Heart right ventricle (tissue), 16 donors: ENCODE data around the gene SUV39H2. TPM values are rescaled to one million over a fixed set of nuclear protein-coding genes. Genes with fewer than 3 reads are reported as not detected.

Experiments
- ATAC-seq, 8 donors: fragments of 200-7000 bp; cut with Tn5 transposase; one replicate each; pipeline ENCODE4 v1.9.1; 2020; ENCODE audit warnings: mild to moderate bottlenecking in 8 of 8, moderate library complexity in 8 of 8, moderate number of reproducible peaks in 1 of 8
- DNase-seq, 2 donors: peaks; one replicate each; pipeline ENCODE4 v3.0.0-alpha.2; 2020
- H3K27ac ChIP-seq, 10 donors: fragments of 200-600 bp; sonication (generic) in 2 of 10; one replicate each; pipeline versions ENCODE4 v1.5.0 to v1.8.0; 2020 to 2022; ENCODE audit warnings: mild to moderate bottlenecking in 3 of 10
- H3K27me3 ChIP-seq, 7 donors: fragments of 200-600 bp; one replicate each; pipeline ENCODE4 v1.8.0; 2021 to 2022; ENCODE audit warnings: mild to moderate bottlenecking in 2 of 7
- H3K36me3 ChIP-seq, 9 donors: fragments of 200-600 bp; sonication (generic) in 1 of 9; one replicate each; pipeline versions ENCODE4 v1.5.0 to v1.8.0; 2020 to 2022; ENCODE audit warnings: mild to moderate bottlenecking in 2 of 9
- H3K4me1 ChIP-seq, 9 donors: fragments of 200-600 bp; sonication (generic) in 1 of 9; one replicate each; pipeline versions ENCODE4 v1.5.0 to v1.8.0; 2020 to 2022; ENCODE audit warnings: mild to moderate bottlenecking in 4 of 9
- H3K4me3 ChIP-seq, 10 donors: fragments of 200-600 bp; sonication (generic) in 2 of 10; one replicate each; pipeline versions ENCODE4 v1.5.0 to v1.8.0; 2020 to 2022; ENCODE audit warnings: mild to moderate bottlenecking in 7 of 10, moderate library complexity in 2 of 10
- H3K9me3 ChIP-seq, 11 donors: fragments of 200-600 bp in 10 of 11; sonication (generic) in 2 of 11; one replicate each; pipeline versions ENCODE4 v1.5.0 to v1.8.0; 2013 to 2022; ENCODE audit warnings: mild to moderate bottlenecking in 2 of 11, control low read depth in 1 of 11, moderate library complexity in 1 of 11
- WGBS, 2 donors: extraction: QIAGEN DNeasy Blood & Tissue Kit; methylation state at CpG; one replicate each; pipeline ENCODE4 v1.1.7; 2013; ENCODE audit warnings: inconsistent platforms in 1 of 2; 5-methylcytosine and 5-hydroxymethylcytosine counted together
- intact Hi-C, 10 donors: fragments of 100-400 bp; cut with DNase I; formaldehyde crosslinking; loops; one replicate each; pipeline versions ENCODE4 v1.11.1 to v1.14.2; 2022
- polyA plus RNA-seq, 2 donors: library from polyadenylated mRNA; stranded (reverse); fragments of 200-250 nt; gene quantifications; one replicate each; pipeline ENCODE4 v1.2.3, GENCODE V29; 2013
- total RNA-seq, 10 donors: library from RNA; stranded (reverse); fragmentation: NEBNext Ultra II Directional in 3 of 10; extraction: Animal tissue kit (Norgen Biotek cat#: 25700) in 3 of 10; gene quantifications; one replicate each; pipeline versions ENCODE4 v1.2.1 to v1.2.4, GENCODE V29; 2021 to 2023
- TF ChIP-seq, protein P1 (sequence below), 9 donors: fragments of 200-600 bp; sonication (generic) in 2 of 9; IDR thresholded peaks; one replicate each; pipeline versions ENCODE4 v1.5.0 to v1.8.0; 2021 to 2022; ENCODE audit warnings: antibody characterized with exemption in 9 of 9, mild to moderate bottlenecking in 5 of 9, moderate library complexity in 1 of 9
- donor health status: Arrhythmogenic right ventricular cardiomyopathy.
- donor health status: ischemic (EF 13 %, LVEDD 7.1; RV severe dilation, severe dysfunction).
- donor health status: healthy with polysubstance abuse.
- donor health status: DM: no; HTN: yes; CAD: no.
- donor health status: DM: no; HTN: no; CAD: no.
- donor health status: ischemic (EF 25% LVEDD 6.9; RV normal size, moderate dysfunction).
- donor health status: ischemic (EF 25% LVEDD 5.7; RV mildly dilated, moderate dysfunction).
- donor health status: healthy.
- donor health status: DM: yes; HTN: yes; CAD: no.
- donor health status: Ischemic cardiomyopathy.
- donor health status: ischemic (EF 35%, LVEDD 5.7; RV mildly dilated, moderate dysfunction).
- donor health status: nonischemic (EF 11% LVEDD 7.7; RV severe dilation, severe dysfunction).
- donor health status: DM: yes; HTN: yes; CAD: no.
- donor health status: PGD.
- donor health status: ischemic (EF 29% LVEDD 5.4; RV normal size, mild dysfunction).
- donor health status: nonischemic (EF 23%, LVEDD 6.1; RV moderate dilation, normal function).

SUV39H2 gene
- total and polyA plus RNA-seq, 12 donors = 1.1 to 9.1 (median 7.0) TPM

DNA sequence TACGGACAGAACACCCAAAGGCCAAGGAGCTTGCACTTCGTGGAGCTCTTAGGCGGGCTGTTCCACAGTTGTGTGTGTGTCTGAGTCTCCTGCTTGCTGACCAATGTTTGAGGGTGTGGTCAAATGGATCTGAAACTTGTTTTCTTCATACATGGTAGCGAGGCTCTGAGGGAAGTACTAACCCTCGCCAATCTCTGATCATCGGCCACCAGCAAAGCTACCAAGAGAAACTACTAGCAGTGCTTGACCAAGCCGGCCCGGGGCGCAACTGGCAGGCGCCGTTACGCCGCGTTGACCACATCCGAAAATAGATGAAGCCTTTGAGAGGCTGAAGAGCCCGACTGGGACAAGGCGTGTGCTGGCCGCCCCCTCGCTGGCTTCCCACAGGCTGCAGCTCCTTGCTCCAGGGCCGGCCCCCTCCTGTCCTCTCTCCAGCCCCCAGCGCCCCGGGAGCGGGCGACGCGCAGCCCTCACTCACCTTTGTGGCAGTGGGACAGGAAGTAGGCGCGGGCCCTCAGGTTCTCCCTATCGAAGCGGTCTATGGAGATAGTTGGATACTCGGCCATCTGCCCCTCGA is 74.8 kb downstream of the SUV39H2 start:
- H3K27me3 ChIP-seq = no peaks in the 10 kb centered on the region
- H3K4me3 ChIP-seq = peak overlapping the region; percentile 73 to 97 (median 78)
- peaks cover 0 to 40% (median 18%) of the 10 kb centered on the region in 9 donors for H3K4me1 ChIP-seq
- 0% methylated on average over 32 of the region's 32 CpGs for WGBS, 2 donors
- H3K36me3 ChIP-seq = peaks cover 0 to 12% (median 0%) of the 10 kb centered on the region in 9 donors
- intact Hi-C loops = loop anchor here in 7 of 10 donors (5.0 to 10.0 kb wide), 6 partner anchors 69 to 1609 kb away; partner anchors contain the start of genes RPP38 (in 4 of the 7), ACBD7 (in 1 of the 7), FAM171A1 (in 1 of the 7) and SEPHS1 (in 1 of the 7)
- H3K9me3 ChIP-seq = no peaks in the 10 kb centered on the region
- peak in 1 of 2 donors; percentile 37 for DNase-seq
- peak; percentile 54 to 84 (median 70) for ATAC-seq
- TF ChIP-seq, protein P1, sequence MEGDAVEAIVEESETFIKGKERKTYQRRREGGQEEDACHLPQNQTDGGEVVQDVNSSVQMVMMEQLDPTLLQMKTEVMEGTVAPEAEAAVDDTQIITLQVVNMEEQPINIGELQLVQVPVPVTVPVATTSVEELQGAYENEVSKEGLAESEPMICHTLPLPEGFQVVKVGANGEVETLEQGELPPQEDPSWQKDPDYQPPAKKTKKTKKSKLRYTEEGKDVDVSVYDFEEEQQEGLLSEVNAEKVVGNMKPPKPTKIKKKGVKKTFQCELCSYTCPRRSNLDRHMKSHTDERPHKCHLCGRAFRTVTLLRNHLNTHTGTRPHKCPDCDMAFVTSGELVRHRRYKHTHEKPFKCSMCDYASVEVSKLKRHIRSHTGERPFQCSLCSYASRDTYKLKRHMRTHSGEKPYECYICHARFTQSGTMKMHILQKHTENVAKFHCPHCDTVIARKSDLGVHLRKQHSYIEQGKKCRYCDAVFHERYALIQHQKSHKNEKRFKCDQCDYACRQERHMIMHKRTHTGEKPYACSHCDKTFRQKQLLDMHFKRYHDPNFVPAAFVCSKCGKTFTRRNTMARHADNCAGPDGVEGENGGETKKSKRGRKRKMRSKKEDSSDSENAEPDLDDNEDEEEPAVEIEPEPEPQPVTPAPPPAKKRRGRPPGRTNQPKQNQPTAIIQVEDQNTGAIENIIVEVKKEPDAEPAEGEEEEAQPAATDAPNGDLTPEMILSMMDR (IDR thresholded peaks at IDR 0.05) = peak in 3 of 9 donors; percentile 15 to 33 (median 24)
- H3K27ac ChIP-seq = peak overlapping the region; percentile 27 to 95 (median 88)

Other genes starting within 250 kb of the SUV39H2 start
- gene FAM107B, start 104.0 kb upstream of the SUV39H2 start, total RNA-seq = 10 to 100 TPM in 2 of 10 donors, 1 to 10 TPM in 8; 3.6 to 18.5 (median 6.5) TPM
- gene FAM107B, start 104.0 kb upstream of the SUV39H2 start, polyA plus RNA-seq = 1 to 10 TPM; 2.6 to 3.7 TPM
- 1 to 10 TPM; 2.5 to 6.3 (median 4.3) TPM for gene CDNF, start 40.8 kb upstream of the SUV39H2 start, total RNA-seq
- 1 to 10 TPM in 1 of 2 donors, under 1 TPM in 1; 0.74 to 2.6 TPM for gene CDNF, start 40.8 kb upstream of the SUV39H2 start, polyA plus RNA-seq
- gene HSPA14, start 40.6 kb upstream of the SUV39H2 start, total RNA-seq = 1 to 10 TPM; 7.1 to 9.7 (median 8.2) TPM
- gene HSPA14, start 40.6 kb upstream of the SUV39H2 start, polyA plus RNA-seq = 10 to 100 TPM in 1 of 2 donors, 1 to 10 TPM in 1; 8.8 to 11.6 TPM
- gene MSANTD7, start 40.6 kb upstream of the SUV39H2 start, total RNA-seq = 1 to 10 TPM; 3.8 to 6.1 (median 5.6) TPM
- gene MSANTD7, start 40.6 kb upstream of the SUV39H2 start, polyA plus RNA-seq = 1 to 10 TPM; 1.6 to 3.0 TPM
- 1 to 10 TPM; 1.6 to 4.2 (median 3.8) TPM for gene DCLRE1C, start 75.2 kb downstream of the SUV39H2 start, total RNA-seq
- gene DCLRE1C, start 75.2 kb downstream of the SUV39H2 start, polyA plus RNA-seq = 1 to 10 TPM; 1.9 to 3.0 TPM
- gene MEIG1, start 80.5 kb downstream of the SUV39H2 start, total RNA-seq = under 1 TPM in 1 of 10 donors, not detected in 9; 0.53 TPM
- under 1 TPM in 1 of 2 donors, not detected in 1; 0.23 TPM for gene MEIG1, start 80.5 kb downstream of the SUV39H2 start, polyA plus RNA-seq
- gene OLAH, start 165.1 kb downstream of the SUV39H2 start, total RNA-seq = under 1 TPM in 2 of 10 donors, not detected in 8; 0.33 to 0.50 TPM
- under 1 TPM in 1 of 2 donors, not detected in 1; 0.38 TPM for gene OLAH, start 165.1 kb downstream of the SUV39H2 start, polyA plus RNA-seq
- under 1 TPM in 1 of 10 donors, not detected in 9; 0.23 TPM for gene ACBD7, start 209.9 kb downstream of the SUV39H2 start, total RNA-seq
- under 1 TPM in 1 of 2 donors, not detected in 1; 0.03 TPM for gene ACBD7, start 209.9 kb downstream of the SUV39H2 start, polyA plus RNA-seq
- gene RPP38, start 218.5 kb downstream of the SUV39H2 start, total RNA-seq = 10 to 100 TPM in 2 of 10 donors, 1 to 10 TPM in 8; 3.9 to 11.0 (median 6.7) TPM
- gene RPP38, start 218.5 kb downstream of the SUV39H2 start, polyA plus RNA-seq = 10 to 100 TPM; 12.9 to 13.9 TPM